Upper lobe of right lung (tissue), 1 donor: ENCODE results near the gene MTSS2. TPM values are rescaled to one million over a fixed set of nuclear protein-coding genes. Genes with fewer than 3 reads are reported as not detected.

Experiments used
- ATAC-seq: fragments of 200-7000 bp; cut with Tn5 transposase; one replicate; pipeline ENCODE4 v1.9.1; 2020; ENCODE audit warnings: mild to moderate bottlenecking, moderate library complexity
- DNase-seq: peaks from one replicate; pipeline ENCODE4 v3.0.0-alpha.2; 2020
- H3K27ac ChIP-seq: fragments of 200-600 bp; one replicate; pipeline ENCODE4 v1.8.0; 2022
- H3K27me3 ChIP-seq: fragments of 200-600 bp; one replicate; pipeline ENCODE4 v1.8.0; 2022; ENCODE audit warnings: mild to moderate bottlenecking
- H3K36me3 ChIP-seq: fragments of 200-600 bp; one replicate; pipeline ENCODE4 v1.8.0; 2022
- H3K4me1 ChIP-seq: fragments of 200-600 bp; one replicate; pipeline ENCODE4 v1.8.0; 2022
- H3K4me3 ChIP-seq: fragments of 200-600 bp; one replicate; pipeline ENCODE4 v1.8.0; 2022; ENCODE audit warnings: mild to moderate bottlenecking
- H3K9me3 ChIP-seq: fragments of 200-600 bp; one replicate; pipeline ENCODE4 v1.8.0; 2022
- CTCF ChIP-seq: fragments of 200-600 bp; IDR thresholded peaks from one replicate; pipeline ENCODE4 v1.8.0; 2022; ENCODE audit warnings: antibody characterized with exemption
- intact Hi-C: fragments of 100-400 bp; cut with DNase I; formaldehyde crosslinking; loops from one replicate; pipeline ENCODE4 v1.11.0; 2022
- total RNA-seq: library from RNA; stranded (reverse); fragmentation: NEBNext Ultra II Directional; extraction: Animal tissue kit (Norgen Biotek cat#: 25700); gene quantifications from one replicate; pipeline ENCODE4 v1.2.1, GENCODE V29; 2021
- donor health status: DM: no; HTN: yes; CAD: no; lungs with severe emphysema.

MTSS2 gene
- total RNA-seq, 1 donor from 2014 or later, result 81.3 TPM

DNA sequence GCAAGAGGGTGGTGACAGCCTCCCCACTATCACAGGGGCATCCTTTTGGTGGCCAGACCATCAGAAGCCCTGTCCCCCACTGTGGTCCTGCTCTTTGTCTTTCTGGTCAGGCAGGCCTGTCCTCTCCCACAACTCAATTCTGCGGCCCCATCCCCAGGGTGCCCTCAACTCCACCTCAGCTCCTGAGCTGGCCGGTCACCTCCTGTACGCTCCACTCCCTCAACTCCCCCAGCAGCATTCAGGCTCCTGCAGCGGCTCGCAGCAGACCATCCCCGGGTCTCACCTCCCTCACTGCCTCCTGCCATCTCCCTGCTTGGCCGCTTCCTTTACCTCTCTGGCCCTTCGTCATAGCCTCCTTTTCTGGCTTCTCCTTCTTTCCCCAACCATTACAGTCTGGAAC lies 43.4 kb upstream of the MTSS2 start:
- H3K27me3 ChIP-seq, result no peaks in the 10 kb centered on the region
- no peak overlapping the region for H3K4me3 ChIP-seq
- DNase-seq (no peak), ATAC-seq (no peak)
- TF ChIP-seq CTCF, result no peak
- H3K9me3 ChIP-seq, result no peaks in the 10 kb centered on the region
- intact Hi-C loops, result no loop called here
- H3K27ac ChIP-seq, result no peak overlapping the region
- peaks cover 30% of the 10 kb centered on the region for H3K4me1 ChIP-seq
- H3K36me3 ChIP-seq, result peaks cover 23% of the 10 kb centered on the region

GRCh38 chr16:70728150-70728549 lies 42.3 kb upstream of the MTSS2 start:
- no peak overlapping the region for H3K4me3 ChIP-seq
- H3K27me3 ChIP-seq, result no peaks in the 10 kb centered on the region
- H3K4me1 ChIP-seq, result peaks cover 38% of the 10 kb centered on the region
- no peaks in the 10 kb centered on the region for H3K9me3 ChIP-seq
- no peak for ATAC-seq
- TF ChIP-seq CTCF, result no peak
- no peak for DNase-seq
- H3K36me3 ChIP-seq, result peaks cover 23% of the 10 kb centered on the region
- intact Hi-C loops, result no loop called here
- H3K27ac ChIP-seq, result no peak overlapping the region

GRCh38 chr16:70726892-70727361 lies 41.1 kb upstream of the MTSS2 start:
- Histone ChIP-seq H3K9me3 (no peaks in the 10 kb centered on the region), H3K4me3 (no peak overlapping the region), H3K27me3 (no peaks in the 10 kb centered on the region), H3K27ac (peak overlapping the region; percentile 89), H3K4me1 (peaks cover 38% of the 10 kb centered on the region), H3K36me3 (peaks cover 23% of the 10 kb centered on the region)
- no peak for ATAC-seq
- no peak for TF ChIP-seq CTCF
- intact Hi-C loops, result no loop called here
- DNase-seq, result no peak

DNA sequence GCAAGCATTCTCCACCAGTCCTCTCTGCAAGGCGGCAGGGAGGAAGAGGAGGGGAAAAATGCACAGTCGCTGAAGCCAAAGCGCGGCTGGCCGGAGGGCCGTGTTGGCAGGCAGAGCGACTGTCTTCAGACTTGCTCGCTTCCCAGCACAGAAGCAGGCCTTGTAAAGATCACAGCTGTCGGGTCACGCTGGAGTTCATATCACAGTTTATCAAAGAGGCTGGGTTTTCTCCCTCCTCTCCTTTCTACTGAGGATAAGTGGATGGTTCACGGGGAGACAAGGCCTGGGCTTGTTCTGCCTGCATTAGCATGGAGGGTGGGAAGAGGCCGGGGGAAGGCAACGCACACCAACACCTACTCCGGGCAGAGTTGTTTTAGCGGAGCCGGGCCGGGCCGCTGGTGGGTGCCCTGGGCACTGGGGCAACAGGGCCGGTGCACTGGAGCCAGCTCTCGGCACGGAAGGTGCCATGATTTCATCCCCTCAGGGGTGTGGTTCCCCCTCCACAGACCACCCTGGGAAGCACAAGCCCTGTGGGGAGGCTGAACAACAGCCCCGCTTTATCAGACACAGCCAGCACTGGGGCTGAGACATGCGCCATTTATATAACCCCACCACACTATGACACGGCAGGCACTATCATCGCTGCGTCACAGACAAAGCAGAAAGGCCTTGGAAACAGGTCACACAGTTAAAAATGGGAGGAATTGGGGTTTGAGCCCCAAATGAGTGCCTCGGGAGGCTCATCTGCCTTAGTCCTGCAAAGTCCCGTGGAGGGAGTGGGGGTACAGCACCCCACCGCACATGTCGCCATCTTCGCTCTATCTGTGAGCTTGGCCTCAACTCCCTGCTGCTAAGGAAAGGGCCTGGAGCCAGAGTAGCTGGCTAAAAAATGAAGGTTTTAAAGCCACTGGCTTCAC lies 40.3 kb upstream of the MTSS2 start:
- Histone ChIP-seq H3K36me3 (peaks cover 17% of the 10 kb centered on the region), H3K9me3 (no peaks in the 10 kb centered on the region), H3K27me3 (no peaks in the 10 kb centered on the region), H3K4me1 (peaks cover 41% of the 10 kb centered on the region), H3K27ac (peak overlapping the region; percentile 89), H3K4me3 (no peak overlapping the region)
- ATAC-seq (no peak), DNase-seq (peak; percentile 80)
- intact Hi-C loops, result no loop called here
- no peak for TF ChIP-seq CTCF

GRCh38 chr16:70725024-70725911 lies 39.4 kb upstream of the MTSS2 start:
- DNase-seq (peak; percentile 85), ATAC-seq (peak; percentile 90)
- Histone ChIP-seq H3K4me1 (peaks cover 50% of the 10 kb centered on the region), H3K27me3 (no peaks in the 10 kb centered on the region), H3K4me3 (no peak overlapping the region), H3K36me3 (peaks cover 8% of the 10 kb centered on the region), H3K27ac (peak overlapping the region; percentile 89), H3K9me3 (no peaks in the 10 kb centered on the region)
- TF ChIP-seq CTCF, result no peak
- intact Hi-C loops, result no loop called here
